ENCODE results near the gene MS4A6E.
"Not testable (repeated sequence)": the region's sequence is repeated elsewhere in the genome, so short reads cannot be mapped to it uniquely, and the experiment has no call there.

Gene MS4A6E

DNA sequence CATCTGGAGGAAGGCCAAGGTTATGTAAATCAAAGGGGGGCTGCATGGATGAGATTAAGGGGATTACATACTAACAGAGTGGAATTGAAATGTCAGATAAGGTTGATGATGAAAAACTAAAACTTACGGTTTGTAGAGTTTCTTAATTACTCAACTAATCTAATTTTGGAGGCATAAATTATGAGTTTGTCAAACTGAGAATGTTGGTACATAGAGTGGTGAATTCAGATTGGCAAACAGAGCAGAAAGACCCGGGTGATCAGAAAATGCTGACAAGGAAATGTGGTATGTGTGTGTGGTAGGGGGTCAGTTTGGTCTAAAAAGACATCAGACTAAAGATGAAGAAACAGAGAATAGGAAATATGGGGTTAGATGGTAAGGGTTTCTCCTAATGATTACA lies 11.0 kb downstream of the MS4A6E start:
- DNase-seq, result no peak

DNA sequence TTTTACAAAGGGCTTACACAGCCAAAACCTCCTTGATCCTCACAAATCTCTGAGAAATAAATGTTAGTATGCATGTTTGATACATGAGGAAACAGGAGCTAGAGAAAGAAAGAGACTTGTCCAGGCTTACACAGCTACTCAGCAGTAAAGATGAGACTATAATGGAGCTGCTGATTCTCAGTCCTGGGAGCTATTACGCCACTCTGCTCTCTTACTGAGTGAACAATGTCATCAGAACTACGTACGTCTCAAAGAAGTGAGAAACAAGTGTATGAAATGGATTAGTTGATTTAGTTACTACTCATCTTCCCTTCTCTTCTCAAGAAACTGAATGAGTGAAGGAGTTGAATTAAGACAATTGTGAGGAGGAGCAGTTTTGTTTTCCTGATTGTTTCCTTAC lies 12.3 kb downstream of the MS4A6E start:
- no peak for DNase-seq

- DNase-seq, result no peak
These were observed 16.1 kb downstream of the MS4A6E start for GRCh38 chr11:60343094-60343704.

- no peak for DNase-seq
These were observed 17.1 kb downstream of the MS4A6E start for GRCh38 chr11:60344146-60344545.

DNA sequence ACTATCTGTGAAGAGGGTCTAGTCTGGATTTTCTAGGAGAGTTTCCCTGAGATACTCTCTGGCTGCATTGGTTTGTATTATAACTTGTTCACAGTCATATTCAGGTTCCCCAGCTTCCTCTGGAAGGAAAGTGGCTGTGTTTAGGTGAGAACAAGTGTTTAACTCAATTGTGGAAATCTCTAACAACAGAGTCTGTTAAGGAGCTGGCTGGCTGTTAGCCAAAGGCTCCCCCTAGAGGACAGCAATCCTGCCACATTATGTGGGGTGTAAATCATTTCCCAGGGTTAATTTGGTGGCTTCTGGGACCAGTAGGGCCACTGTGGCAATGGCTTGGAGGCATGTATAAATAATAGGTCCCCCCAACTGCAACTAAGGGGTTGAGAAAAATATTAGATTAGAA lies 18.4 kb downstream of the MS4A6E start:
- DNase-seq, result no peak

DNA sequence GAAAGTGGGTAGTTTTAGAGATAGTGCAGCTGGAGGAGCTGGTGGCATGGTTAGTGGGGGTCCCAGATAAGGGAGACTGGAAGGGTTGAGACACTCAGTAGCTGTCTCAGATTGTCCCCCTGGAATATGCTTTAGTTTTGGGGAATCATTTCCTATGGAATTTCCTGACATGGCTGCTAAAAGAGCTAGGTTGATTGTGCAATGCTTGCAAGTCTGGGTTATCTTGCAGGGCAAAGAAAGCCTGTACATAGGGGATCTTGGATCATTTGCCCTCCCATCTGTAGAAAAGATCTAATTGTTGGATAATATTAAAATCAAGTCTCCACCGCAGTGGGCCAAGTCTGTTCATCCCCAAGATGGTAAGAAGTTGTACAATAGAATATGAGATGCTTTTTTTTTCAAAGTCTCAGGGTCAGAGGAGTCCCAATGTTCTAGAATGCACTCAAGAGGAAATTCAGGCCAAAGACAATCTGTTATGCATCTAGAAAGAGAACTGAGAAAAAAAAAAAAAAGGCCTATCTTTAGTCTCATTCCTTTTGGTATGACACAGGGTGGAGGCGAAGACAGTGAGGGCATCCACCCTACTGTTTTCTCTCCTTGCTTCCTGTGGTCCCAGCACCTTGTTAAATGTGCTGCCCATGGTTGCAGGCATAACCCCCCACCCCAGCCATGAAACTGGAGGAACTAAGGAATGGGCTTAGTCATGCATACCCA lies 20.2 kb downstream of the MS4A6E start:
- no peak for DNase-seq

- DNase-seq, result no peak
These were observed 21.1 kb downstream of the MS4A6E start for GRCh38 chr11:60348116-60348515.

- DNase-seq, result no peak
These were observed 22.9 kb downstream of the MS4A6E start for GRCh38 chr11:60349990-60350389.

DNA sequence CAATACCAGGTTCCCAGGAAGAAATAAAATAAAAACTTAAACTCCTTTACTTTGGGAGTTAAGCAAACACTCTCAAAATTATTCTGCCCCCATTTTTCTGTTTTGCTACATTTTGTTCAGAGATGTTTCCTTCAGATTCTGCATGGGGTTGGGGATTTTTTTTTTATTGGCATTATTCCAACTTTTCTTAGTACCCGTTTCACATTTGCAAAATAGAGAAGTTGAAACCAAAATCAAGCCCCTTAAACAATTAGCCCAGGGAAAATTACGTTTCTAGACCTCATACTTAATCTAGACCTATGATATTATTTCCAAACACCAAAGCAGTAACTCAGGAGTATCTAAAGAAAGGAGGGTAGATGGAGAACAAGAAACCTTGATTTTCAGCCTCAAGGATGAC lies 30.7 kb downstream of the MS4A6E start:
- DNase-seq, result no peak

GRCh38 chr11:60360621-60361020 lies 33.6 kb downstream of the MS4A6E start:
- DNase-seq, result no peak

- no peak for DNase-seq
These were observed 35.2 kb downstream of the MS4A6E start for GRCh38 chr11:60362241-60362640.

DNA sequence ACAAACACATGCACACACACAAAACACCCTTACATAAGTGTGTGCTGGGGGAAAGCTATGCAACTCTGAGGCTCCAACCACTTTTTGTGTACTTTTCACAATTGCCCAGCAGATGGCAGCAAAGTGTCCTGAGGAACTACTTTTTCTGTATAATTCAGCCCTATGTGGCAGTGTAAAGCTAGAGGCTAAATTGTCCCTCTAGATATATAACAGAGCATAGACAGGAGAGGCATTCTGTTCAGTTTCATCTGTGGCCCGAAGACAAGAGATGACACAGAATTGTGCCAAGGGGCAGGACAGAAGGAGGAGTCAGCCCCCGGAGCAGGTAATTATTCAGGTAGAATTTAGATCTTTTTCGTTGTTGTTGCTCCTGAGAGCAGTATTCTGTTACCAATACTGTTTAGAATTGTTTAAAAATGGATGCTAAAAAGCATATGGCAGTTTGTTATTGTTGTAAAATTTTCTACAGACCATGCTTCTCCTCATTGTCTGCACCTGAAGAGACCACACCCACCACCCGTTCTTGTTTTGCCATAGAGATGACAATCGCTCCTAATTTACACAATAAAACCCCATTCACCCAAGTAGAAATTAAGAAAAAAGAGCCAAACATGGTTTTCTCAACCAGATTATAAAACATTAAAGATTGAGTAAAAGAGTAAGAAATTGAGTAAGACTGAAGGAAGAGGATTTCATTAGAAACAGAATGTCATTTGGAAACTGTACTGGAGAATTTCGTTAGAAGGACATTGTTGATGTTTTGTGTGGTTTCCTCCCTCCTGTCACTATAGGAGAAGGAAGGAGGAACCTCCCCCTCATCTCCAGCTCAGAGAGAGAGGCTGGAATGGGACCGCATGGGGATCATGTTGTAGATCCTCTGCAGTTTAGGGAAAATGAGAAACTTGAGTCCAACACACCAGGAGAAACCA lies 36.8 kb downstream of the MS4A6E start:
- DNase-seq, result peak; percentile 14

GRCh38 chr11:60366262-60366904 lies 39.3 kb downstream of the MS4A6E start:
- not testable (repeated sequence) for DNase-seq

- no peak for DNase-seq
These were observed 40.0 kb downstream of the MS4A6E start for GRCh38 chr11:60367009-60367408.

DNA sequence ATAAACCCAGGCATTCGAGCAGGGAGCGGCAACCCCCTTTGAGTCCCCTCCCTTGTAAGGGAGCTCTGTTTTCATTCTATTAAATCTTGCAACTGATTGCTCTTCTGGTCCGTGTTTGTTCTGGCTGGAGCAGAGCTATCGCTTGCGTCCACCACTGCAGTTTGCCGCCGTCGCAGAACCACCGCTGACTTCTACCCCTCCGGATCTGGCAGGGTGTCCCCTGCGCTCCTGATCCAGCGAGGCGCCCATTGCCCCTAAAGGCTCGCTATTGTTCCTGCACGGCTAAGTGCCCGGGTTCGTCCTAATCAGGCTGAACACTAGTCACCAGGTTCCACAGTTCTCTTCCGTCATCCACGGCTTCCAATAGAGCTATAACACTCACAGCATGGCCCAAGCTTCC lies 40.8 kb downstream of the MS4A6E start:
- DNase-seq, result no peak

DNA sequence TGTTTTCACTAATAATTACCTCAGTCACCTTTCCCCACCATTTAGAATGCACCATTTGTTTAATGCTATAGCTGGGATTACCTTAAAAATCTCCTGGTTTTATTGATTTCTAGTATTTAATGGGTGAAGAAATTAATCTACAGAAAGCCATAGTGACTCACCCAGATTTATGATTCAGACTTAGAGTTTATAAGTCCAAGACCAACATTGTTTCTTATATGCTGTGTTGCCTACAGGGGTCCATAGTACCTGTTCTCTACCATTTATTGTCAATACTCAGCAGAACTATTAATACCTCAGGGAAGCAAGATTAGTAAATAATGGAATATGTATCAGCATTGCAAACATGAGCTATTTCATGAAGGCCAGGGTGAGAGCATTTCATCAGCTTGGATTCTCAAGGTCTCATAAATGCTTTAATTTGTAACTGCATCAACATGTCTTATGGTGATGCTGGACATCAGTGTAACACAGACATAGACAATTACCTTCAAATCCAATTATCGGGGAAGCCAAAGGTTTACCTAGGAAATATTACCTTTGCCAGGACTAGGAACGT lies 43.3 kb downstream of the MS4A6E start:
- no peak for DNase-seq

DNA sequence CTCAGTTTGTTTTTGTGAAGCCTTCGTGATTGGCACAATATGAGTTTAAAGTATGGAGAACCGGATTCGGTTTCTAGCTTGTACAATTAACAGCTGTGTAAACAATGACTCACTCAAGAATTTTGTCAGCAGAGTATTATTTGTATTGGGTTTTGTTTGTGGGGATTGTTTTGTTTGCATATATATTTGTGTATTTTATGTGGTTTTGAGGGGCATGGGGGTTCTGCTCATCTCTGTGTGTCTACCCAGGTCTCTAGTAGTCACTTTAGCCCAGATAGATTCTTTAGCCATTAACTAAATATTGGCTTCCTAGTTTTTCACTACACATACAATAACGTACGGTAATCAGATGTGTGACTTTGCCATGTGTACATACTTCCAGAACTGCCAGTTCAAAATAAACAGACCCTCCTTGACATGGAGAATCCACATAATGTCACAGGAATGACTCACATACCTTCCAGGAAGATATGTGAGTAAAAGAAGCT lies 43.8 kb downstream of the MS4A6E start:
- no peak for DNase-seq

DNA sequence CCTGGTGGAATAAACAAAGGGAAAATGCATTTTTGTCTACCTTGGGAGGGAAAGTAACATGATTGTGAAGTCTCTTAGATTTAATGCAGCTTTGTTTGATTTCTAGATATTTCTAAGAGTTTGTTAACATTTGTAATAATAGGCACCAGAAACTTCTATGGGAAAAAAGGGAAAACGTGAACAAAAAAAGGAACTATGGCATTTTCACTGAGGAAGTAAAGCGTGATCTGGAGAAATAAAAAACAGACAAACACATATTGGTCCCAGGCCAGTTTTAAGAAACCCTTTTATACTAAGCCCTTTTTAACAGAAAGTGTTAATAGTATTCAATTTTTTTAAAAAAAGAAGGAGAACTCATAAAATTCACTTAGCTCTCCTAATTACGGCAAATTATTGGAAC lies 44.3 kb downstream of the MS4A6E start:
- DNase-seq, result no peak

- DNase-seq, result no peak
These were observed 44.8 kb downstream of the MS4A6E start for GRCh38 chr11:60371854-60372253.

- DNase-seq, result no peak
These were observed 45.7 kb downstream of the MS4A6E start for GRCh38 chr11:60372767-60373166.

- DNase-seq, result no peak
These were observed 48.3 kb downstream of the MS4A6E start for GRCh38 chr11:60375316-60375715.

GRCh38 chr11:60376601-60377000 lies 49.5 kb downstream of the MS4A6E start:
- DNase-seq, result no peak
